IPS-11a (cell line): ENCODE measurements around the gene RPP25.
A peak's percentile ranks its signal among the peaks of the same experiment; 100 is the strongest.
"Not testable (repeated sequence)": the region's sequence is repeated elsewhere in the genome, so short reads cannot be mapped to it uniquely, and the experiment has no call there.

ENCODE experiments used
- H3K4me3 ChIP-seq: one replicate; pipeline ENCODE4 v1.5.1; 2013; ENCODE audit warnings: low read depth, low read length, control low read depth

Gene RPP25

DNA sequence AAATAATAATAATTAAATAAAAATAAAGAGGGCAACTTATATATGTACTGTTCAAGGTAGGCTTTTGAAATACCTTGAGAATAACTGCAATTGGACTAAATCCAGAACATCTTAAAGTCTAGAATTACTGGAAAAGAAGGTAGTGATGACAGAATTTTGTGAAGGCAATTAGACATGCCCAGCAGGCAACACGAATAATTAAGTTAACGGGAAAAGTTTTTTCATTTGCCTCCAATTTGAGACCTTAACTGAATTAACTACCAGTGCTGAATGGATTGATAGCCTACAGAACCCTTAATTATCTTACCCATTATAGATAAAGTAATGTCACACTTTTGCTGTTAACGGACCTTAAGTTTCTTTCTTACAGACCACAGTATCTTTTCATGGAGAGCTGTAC, 32.0 kb downstream of the RPP25 start:
- no peak overlapping the region for H3K4me3 ChIP-seq

GRCh38 chr15:74920456-74920855, 36.1 kb downstream of the RPP25 start:
- no peak overlapping the region for H3K4me3 ChIP-seq

DNA sequence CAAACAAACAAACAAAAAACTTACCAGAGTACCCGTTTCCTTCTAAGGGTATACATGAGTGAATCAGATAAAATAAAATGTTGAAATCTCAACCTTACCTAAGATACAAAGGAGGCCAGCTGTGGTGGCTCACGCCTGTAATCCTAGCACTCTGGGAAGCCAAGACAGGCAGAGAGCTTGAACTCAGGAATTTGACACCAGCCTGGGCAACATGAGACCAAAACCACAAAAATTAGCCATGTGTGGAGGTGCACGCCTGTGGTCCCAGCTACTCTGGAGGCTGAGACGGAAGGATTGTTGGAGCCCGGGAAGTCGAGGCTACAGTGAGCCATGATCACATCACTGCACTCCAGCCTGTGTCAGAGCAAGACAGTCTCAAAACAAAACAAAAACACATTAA, 38.9 kb downstream of the RPP25 start:
- H3K4me3 ChIP-seq = no peak overlapping the region

GRCh38 chr15:74913799-74914198, 42.8 kb downstream of the RPP25 start:
- not testable (repeated sequence) for H3K4me3 ChIP-seq

GRCh38 chr15:74913041-74913440, 43.5 kb downstream of the RPP25 start:
- no peak overlapping the region for H3K4me3 ChIP-seq

- no peak overlapping the region for H3K4me3 ChIP-seq
Measured at GRCh38 chr15:74908635-74909034, 47.9 kb downstream of the RPP25 start.

DNA sequence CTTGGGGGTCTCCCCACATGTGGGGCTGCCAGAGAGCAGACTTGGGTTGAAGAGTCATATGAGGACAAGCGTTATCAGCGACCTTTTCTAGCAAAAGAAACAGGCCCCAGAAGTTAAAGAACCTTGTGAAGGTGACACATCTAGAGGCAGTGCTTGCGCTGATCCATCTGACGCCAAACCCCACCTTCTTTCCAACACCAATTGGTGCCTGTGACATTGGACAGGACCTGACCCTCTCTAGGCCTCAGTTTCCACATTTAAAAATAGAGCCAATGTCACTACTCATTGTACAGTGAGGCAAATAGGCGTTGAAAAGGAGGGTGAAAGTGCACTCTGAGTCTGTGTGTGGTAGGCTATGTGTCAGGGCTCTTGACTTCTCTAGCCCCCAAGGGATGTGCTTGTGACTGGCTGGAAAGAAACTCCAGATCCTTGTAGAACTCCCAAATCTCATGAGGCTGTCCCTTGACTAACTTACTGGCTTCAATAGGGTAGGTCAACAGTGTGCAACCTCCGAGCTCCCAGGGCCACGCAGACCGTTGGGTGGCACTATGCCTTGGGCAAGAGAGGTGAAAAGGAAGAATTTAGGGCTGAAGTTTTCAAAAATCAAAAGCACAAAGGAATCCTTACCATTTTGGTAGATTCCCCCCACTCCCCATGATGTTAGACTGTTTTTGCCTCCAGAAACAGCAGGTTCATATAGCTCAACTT, 49.3 kb downstream of the RPP25 start:
- H3K4me3 ChIP-seq = peak overlapping the region; percentile 80

- H3K4me3 ChIP-seq = peak within 1 kb of the TSS; percentile 80
Measured at GRCh38 chr15:74906450-74907162, 50.0 kb downstream of the RPP25 start, which contains the start of gene FAM219B. Gene FAM219B (minus strand): TSS chr15:74906851. CDS start chr15:74906800, 51 bp downstream.

- peak overlapping the region; percentile 80 for H3K4me3 ChIP-seq
Measured at GRCh38 chr15:74906067-74906449, 50.5 kb downstream of the RPP25 start.
